ENCODE data around the gene MRTFA.
A peak's percentile ranks its signal among the peaks of the same experiment; 100 is the strongest.

The MRTFA gene

DNA sequence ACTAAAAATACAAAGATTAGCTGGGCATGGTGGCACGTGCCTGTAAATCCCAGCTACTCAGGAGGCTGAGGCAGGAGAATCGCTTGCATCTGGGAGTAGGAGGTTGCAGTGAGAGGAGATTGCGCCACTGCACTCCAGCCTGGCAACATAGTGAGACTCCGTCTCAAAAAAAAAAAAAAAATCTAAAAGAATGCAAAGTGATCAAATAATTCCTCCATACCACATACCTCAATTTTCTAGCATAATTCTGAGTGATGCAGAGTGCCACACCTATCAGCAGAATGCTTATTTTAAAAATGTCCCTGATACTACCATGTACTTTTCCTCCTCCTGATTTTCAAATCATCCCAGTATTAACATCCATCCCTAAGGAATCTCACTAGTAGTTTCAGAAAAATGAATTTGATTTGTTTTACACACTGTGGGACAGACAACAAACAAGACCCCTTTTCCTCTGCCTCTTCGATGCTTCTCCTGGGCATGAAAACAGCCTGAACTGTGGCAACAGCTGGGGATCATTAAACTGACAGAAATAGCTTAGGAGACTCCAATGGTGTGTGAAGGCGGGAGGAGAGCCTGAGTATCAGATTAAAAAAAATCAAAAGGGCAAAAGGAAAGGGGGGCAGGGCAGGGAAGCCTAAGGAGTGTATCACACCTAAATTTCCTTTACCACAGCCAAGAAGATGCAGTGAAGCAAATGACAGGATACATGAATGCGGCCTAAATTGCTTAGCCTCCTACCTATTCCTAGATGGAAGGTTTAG, 151.4 kb downstream of the MRTFA start:
- peak; percentile 65 for DNase-seq

DNA sequence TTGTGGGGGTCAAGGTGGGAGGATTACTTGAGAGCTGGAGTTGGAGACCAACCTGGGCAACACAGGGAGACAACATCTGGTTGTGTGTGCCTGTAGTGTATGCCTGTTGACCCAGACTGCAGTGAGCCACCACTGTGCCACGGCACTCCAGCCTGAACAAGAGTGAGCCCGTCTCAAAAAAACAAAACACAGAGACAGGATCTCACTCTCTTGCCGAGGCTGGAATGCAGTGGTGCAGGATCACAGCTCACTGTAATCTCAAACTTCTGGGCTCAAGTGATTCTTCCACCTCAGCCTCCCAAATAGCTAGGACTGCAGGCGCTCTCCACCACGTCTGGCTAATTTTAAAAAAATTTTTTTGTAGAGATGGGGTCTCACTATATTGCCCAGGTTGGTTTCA, 153.6 kb downstream of the MRTFA start:
- no peak for DNase-seq

GRCh38 chr22:40482391-40482790, 154.1 kb downstream of the MRTFA start:
- no peak for DNase-seq

DNA sequence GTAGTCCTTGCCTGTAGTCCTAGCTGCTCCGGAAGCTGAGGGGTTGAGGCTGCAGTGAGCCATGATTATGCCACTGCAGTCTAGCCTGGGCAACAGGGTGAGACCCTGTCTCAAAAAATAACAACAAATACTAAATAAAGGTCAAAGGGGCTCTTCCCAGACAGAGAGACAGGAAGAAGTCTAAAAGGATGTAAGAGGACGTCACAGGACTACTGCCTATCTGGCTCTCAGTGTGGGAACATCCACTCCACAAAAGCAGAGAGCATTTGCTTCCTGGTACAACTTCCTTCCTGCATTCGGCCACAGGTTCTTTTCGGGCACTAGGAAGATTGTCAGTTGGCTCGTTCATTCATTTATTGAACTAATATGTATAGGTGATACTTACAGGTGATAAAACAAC, 155.5 kb downstream of the MRTFA start:
- no peak for DNase-seq

GRCh38 chr22:40479887-40480538, 156.5 kb downstream of the MRTFA start:
- no peak for DNase-seq

- DNase-seq: no peak
These were observed 157.3 kb downstream of the MRTFA start for GRCh38 chr22:40479126-40479800.

DNA sequence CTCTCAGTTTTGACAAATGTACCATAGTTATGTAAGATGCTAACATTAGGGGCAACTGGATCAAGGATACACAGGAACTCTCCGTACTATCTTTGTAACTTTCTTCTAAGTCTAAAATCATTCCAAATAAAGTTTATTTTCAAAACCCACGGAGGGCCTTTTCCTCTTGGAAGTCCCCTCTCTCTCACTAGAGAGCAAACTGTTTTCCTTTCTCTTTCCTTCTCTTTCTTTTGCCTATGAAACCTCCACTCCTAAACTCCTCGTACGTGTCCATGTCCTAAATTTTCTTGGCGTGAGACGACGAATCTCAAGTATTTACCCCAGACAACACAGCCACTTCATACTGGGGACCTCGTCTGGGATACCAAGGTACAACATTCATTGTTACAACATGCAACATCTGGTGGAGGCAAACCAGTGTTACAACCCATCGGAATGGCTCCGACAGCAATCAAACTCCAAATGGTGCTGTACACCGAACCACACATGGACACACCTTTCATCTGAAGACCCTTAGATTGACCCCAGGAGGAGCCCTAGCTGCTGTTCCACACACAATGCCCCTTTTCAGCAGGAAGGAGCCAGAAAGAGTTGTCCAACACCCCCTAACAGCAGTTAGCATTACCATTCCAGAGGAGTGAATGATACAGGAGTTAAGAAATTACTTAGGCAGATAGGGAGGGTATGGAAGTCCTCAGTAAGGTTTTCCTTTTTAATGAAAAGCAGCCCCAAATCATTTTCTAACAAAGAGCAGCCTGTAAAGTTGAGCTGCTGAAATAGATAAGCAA, 158.0 kb downstream of the MRTFA start:
- DNase-seq: no peak

DNA sequence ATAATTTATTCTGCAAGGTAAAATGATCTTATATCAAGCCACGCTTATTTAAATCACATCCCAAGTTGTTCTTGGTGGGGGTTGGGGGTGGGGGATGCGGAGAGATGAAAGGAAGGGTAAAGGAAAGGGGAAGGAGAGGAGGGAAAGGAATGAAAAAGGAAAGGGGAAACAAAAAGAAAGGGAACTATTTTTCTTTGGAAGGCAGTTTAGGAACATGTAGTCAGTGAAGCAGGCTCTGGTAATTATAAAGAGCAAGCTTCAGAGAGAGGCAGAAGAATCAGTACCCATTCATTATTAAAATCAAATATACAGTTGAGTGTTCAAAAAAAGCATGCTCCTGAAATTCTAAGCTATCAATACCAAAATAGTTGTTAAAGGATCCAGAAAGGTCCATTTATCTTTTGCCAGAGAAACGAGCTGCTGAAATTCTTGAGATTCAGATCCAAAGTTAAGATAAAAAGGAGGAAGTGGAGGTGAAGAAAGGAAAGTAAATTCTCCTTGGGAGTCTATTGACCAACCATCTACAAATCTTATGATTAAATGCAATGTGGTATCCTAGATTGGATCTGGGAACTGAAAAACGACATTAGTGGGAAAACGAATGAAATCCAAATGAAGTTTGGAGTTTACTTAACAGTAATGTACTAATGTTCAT, 158.7 kb downstream of the MRTFA start:
- no peak for DNase-seq

DNA sequence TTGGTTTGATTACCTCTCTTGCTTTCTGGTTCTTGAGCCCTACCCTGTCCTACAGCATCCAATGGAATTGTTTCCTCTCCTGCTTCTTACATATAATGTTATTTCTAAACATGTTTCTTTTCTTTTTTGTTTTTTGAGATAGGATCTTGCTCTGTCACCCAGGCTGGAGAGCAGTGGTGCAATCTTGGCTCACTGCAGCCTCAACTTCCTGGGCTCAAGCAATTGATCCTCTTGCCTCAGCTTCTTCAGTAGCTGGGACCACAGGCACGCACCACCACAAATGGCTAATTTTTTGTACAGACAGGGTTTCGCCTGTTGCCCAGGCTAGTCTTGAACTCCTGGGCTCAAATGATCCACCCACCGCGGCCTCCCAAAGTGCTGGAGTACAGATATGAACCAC, 160.2 kb downstream of the MRTFA start:
- DNase-seq: no peak

- DNase-seq: no peak
These were observed 162.8 kb downstream of the MRTFA start for GRCh38 chr22:40473703-40474102.

GRCh38 chr22:40472579-40472978, 163.9 kb downstream of the MRTFA start:
- no peak for DNase-seq

DNA sequence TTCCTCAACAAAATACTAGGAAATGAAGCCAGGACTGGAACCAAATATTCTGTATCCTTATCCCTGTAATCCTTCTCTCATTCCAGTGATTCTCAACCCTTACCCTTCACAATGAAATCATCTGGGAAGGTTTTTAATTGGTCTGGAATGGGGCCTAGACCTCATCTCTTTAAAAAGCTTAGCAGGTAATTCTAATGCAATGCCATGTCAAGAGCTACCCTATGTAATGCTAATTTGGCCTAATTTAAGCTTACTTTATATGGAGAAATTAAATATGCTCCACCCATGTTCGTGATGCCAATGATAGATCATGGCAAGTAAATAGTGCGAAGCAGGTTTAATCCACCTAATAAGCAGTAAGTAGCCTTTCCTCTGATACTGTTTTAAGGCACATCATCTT, 164.5 kb downstream of the MRTFA start:
- DNase-seq: no peak

- DNase-seq: no peak
These were observed 167.3 kb downstream of the MRTFA start for GRCh38 chr22:40469181-40469580.

GRCh38 chr22:40468616-40469015, 167.9 kb downstream of the MRTFA start:
- no peak for DNase-seq

GRCh38 chr22:40466976-40467375, 169.5 kb downstream of the MRTFA start:
- DNase-seq: no peak

DNA sequence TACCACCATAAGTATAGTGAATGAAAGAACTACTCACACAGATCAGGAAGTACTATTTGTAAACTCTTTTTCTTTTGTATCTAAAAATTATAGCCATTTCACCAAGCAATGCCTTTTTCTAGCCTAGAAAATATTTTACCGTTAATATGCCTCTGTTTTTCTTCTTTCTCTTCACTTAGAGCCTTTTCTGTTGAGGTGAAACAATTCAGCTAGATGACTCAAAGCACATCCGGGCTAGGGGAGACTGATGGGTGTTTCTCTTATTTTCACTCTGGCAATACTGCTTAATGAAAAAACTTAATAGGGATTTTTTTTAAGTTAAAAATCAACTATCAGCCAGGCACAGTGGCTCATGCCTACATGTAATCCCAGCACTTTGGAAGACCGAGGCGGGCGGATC, 172.8 kb downstream of the MRTFA start:
- DNase-seq: no peak

- no peak for DNase-seq
These were observed 173.4 kb downstream of the MRTFA start for GRCh38 chr22:40463017-40463631.

DNA sequence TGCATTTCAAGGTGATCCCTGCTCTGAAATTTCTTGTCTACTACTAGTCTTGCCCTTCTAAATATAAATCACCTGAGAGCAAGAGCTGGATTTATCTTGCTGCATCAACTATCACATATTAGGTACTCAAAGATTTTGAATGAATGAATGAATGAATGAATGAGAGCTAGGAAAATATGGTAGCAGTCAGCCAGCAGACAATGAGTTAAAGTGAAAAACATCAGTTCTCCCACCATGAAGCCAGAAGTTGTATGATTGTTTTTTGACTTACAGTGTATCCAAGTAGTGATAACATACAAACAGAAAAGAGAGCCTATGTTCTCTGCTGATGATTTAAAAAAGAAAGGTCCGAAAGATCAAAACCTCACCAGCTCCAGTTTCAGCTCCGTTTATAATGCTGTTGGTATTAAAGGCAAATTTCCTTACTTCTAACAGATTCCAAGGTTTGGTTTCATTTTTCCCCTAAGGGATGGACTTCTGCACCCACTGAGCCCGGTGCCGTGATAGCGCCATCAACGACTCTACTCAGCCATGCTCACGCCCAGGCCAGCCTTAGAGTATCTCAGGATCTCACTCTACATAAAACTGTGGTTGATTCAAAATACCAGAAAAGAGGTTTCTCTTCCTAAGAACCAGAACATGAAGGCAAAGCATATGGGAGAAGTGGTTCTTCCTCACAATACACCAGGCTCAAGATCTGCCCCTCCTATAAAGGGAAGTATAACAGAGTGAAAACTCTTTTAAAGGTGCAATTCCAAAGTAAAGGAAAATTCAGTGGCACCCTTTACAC, 174.1 kb downstream of the MRTFA start:
- no peak for DNase-seq

GRCh38 chr22:40453671-40454070, 182.8 kb downstream of the MRTFA start:
- DNase-seq: no peak

GRCh38 chr22:40452730-40453487, 183.6 kb downstream of the MRTFA start:
- no peak for DNase-seq

DNA sequence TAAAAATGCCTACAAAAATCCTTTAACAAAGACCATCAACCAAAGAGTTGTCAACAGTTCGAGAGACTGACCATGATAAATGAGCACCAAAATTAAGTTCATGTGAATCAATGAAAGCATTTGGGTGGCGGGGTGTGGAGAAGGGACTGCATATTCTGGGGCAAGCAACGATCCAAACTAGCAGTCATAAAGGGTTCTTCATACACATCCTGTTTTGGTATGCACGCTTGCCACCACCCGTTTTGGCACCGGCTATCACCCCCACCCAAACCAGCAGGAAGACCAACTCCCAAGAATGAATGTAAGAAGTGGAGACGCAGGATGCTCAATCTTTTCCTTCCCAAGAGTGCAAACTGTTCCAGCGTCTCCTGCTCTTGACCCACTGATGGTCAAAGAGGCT, 185.3 kb downstream of the MRTFA start:
- DNase-seq: no peak
